ENCODE measurements around the gene SOCS7.

DNA sequence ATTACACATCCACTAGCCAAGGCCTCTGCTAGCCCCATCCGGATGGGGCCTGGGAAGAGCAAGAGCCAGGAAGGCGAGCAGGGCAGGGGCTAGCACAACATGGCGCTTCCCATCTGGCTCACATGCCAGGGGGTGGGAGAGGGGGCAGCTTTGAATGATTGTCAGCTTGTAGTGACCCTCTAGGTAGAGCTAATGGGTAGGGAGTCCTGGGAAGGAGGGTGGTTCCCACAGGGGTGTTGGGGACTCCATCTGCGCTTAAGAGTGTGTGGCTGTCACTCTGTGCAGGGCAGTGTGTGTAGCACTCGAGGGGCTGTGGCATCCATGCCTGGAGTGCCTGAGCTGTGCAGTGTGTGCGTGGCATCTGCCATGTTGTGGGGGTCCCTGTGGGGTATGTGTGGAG, 101.1 kb downstream of the SOCS7 start:
- TF ChIP-seq, protein P1, sequence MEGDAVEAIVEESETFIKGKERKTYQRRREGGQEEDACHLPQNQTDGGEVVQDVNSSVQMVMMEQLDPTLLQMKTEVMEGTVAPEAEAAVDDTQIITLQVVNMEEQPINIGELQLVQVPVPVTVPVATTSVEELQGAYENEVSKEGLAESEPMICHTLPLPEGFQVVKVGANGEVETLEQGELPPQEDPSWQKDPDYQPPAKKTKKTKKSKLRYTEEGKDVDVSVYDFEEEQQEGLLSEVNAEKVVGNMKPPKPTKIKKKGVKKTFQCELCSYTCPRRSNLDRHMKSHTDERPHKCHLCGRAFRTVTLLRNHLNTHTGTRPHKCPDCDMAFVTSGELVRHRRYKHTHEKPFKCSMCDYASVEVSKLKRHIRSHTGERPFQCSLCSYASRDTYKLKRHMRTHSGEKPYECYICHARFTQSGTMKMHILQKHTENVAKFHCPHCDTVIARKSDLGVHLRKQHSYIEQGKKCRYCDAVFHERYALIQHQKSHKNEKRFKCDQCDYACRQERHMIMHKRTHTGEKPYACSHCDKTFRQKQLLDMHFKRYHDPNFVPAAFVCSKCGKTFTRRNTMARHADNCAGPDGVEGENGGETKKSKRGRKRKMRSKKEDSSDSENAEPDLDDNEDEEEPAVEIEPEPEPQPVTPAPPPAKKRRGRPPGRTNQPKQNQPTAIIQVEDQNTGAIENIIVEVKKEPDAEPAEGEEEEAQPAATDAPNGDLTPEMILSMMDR (IDR thresholded peaks at IDR 0.05): no peak
- TF ChIP-seq, protein P2, sequence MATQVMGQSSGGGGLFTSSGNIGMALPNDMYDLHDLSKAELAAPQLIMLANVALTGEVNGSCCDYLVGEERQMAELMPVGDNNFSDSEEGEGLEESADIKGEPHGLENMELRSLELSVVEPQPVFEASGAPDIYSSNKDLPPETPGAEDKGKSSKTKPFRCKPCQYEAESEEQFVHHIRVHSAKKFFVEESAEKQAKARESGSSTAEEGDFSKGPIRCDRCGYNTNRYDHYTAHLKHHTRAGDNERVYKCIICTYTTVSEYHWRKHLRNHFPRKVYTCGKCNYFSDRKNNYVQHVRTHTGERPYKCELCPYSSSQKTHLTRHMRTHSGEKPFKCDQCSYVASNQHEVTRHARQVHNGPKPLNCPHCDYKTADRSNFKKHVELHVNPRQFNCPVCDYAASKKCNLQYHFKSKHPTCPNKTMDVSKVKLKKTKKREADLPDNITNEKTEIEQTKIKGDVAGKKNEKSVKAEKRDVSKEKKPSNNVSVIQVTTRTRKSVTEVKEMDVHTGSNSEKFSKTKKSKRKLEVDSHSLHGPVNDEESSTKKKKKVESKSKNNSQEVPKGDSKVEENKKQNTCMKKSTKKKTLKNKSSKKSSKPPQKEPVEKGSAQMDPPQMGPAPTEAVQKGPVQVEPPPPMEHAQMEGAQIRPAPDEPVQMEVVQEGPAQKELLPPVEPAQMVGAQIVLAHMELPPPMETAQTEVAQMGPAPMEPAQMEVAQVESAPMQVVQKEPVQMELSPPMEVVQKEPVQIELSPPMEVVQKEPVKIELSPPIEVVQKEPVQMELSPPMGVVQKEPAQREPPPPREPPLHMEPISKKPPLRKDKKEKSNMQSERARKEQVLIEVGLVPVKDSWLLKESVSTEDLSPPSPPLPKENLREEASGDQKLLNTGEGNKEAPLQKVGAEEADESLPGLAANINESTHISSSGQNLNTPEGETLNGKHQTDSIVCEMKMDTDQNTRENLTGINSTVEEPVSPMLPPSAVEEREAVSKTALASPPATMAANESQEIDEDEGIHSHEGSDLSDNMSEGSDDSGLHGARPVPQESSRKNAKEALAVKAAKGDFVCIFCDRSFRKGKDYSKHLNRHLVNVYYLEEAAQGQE (IDR thresholded peaks at IDR 0.05; ENCODE audit: insufficient read depth in 1 of 2, low read depth in 2 of 2, low read length in 1 of 2): no peak

Data from Panc1 (cell line).